Measurements from ENCODE around the gene CAMTA1. TPM values are rescaled to one million over a fixed set of nuclear protein-coding genes. Genes with fewer than 3 reads are reported as not detected.

The CAMTA1 gene
- total RNA-seq, 1 experiment from 2014 or later, result 50.3 TPM

DNA sequence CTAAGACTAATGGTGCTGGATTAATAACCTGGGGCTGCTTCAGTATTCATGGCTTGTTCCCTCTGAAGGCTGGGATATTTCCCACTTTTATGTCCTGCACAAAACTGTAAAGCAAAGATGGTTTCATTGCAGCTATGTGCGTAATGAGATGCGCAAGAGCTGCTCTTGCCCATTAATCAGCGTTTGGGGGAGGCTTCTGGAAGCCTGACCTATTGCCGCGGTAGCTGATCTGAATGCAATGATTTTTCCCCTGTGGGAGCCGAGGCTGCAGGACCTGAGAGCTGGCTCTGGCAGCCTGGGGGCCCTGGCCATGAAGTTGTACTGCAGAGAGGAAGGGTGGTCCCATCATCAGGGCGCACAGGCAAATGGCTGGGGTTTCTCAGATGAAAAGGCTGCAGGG, 239.8 kb downstream of the CAMTA1 start:
- TF ChIP-seq, protein P1, sequence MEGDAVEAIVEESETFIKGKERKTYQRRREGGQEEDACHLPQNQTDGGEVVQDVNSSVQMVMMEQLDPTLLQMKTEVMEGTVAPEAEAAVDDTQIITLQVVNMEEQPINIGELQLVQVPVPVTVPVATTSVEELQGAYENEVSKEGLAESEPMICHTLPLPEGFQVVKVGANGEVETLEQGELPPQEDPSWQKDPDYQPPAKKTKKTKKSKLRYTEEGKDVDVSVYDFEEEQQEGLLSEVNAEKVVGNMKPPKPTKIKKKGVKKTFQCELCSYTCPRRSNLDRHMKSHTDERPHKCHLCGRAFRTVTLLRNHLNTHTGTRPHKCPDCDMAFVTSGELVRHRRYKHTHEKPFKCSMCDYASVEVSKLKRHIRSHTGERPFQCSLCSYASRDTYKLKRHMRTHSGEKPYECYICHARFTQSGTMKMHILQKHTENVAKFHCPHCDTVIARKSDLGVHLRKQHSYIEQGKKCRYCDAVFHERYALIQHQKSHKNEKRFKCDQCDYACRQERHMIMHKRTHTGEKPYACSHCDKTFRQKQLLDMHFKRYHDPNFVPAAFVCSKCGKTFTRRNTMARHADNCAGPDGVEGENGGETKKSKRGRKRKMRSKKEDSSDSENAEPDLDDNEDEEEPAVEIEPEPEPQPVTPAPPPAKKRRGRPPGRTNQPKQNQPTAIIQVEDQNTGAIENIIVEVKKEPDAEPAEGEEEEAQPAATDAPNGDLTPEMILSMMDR (IDR thresholded peaks at IDR 0.05; ENCODE audit: unreplicated experiment), result no peak
- Mint-ChIP-seq H3K27me3 (ENCODE audit: unreplicated experiment) (peaks cover 43% of the 10 kb centered on the region), H3K9me3 (ENCODE audit: low read depth, unreplicated experiment) (no peaks in the 10 kb centered on the region), H3K27ac (ENCODE audit: unreplicated experiment) (no peak overlapping the region), H3K4me1 (ENCODE audit: low read depth, unreplicated experiment) (no peaks in the 10 kb centered on the region), H3K36me3 (ENCODE audit: insufficient read depth, unreplicated experiment) (no peaks in the 10 kb centered on the region), H3K4me3 (ENCODE audit: low read depth, unreplicated experiment) (no peak overlapping the region)
- intact Hi-C loops (cut with micrococcal nuclease; ENCODE audit: unreplicated experiment), result no loop called here
- no TSS peak for BruUV-seq (replicated peaks)
- CTCF ChIA-PET, result no interaction called here
- no peak for DNase-seq

DNA sequence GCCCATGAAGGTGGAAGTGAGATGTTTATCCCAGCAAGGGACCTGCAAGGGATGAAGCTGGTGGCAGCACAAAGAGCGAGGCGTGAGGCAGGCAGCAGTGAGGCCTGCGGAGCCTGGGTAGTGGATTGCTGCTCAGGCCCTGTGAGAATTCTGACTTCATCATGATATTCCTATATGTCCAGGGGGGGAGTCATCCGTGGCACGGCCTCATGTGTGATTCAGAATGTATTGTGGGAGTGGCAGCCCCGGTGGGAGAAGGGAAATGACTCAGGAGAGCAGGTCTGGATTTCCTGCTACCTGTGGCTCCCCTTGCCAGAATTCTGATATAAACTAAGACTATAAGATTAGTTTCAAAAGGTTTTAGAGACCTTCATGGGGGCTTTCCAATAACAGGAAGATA, 240.9 kb downstream of the CAMTA1 start:
- TF ChIP-seq, protein P1 (IDR thresholded peaks at IDR 0.05; ENCODE audit: unreplicated experiment), result no peak
- Mint-ChIP-seq H3K9me3 (ENCODE audit: low read depth, unreplicated experiment) (no peaks in the 10 kb centered on the region), H3K27ac (ENCODE audit: unreplicated experiment) (no peak overlapping the region), H3K27me3 (ENCODE audit: unreplicated experiment) (peaks cover 36% of the 10 kb centered on the region), H3K36me3 (ENCODE audit: insufficient read depth, unreplicated experiment) (no peaks in the 10 kb centered on the region), H3K4me3 (ENCODE audit: low read depth, unreplicated experiment) (no peak overlapping the region), H3K4me1 (ENCODE audit: low read depth, unreplicated experiment) (no peaks in the 10 kb centered on the region)
- CTCF ChIA-PET, result interaction anchor here (0.7 kb wide), 1 partner anchor 9 kb away, joined by 3 read pairs; no protein-coding TSS in a partner anchor
- BruUV-seq (replicated peaks), result no TSS peak
- intact Hi-C loops (cut with micrococcal nuclease; ENCODE audit: unreplicated experiment), result no loop called here
- no peak for DNase-seq

DNA sequence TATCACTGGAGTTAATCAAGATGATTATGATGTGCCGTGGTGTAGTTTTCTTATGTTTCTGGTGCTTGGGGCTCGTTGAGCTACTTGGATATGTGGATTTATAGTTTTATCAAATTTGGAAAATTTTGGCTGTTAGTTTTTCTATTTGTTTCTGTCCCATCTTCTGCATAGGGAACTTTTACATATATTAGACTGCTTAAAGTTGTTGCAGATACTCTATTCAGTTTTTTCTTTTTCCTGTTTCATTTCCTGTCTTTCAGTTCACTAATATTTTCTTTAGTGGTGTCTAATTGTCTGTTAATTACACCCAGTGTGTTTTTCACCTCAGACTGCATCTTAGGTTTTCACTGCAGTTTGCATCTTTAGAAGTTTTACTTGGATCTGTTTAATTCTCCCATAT, 247.7 kb downstream of the CAMTA1 start:
- BruUV-seq (replicated peaks), result no TSS peak
- TF ChIP-seq, protein P1 (IDR thresholded peaks at IDR 0.05; ENCODE audit: unreplicated experiment), result no peak
- no peak overlapping the region for H3K27ac Mint-ChIP-seq (ENCODE audit: unreplicated experiment)
- no peaks in the 10 kb centered on the region for H3K36me3 Mint-ChIP-seq (ENCODE audit: insufficient read depth, unreplicated experiment)
- CTCF ChIA-PET, result no interaction called here
- H3K4me3 Mint-ChIP-seq (ENCODE audit: low read depth, unreplicated experiment), result no peak overlapping the region
- intact Hi-C loops (cut with micrococcal nuclease; ENCODE audit: unreplicated experiment), result no loop called here
- no peak for DNase-seq
- peaks cover 15% of the 10 kb centered on the region for H3K27me3 Mint-ChIP-seq (ENCODE audit: unreplicated experiment)
- peaks cover 2% of the 10 kb centered on the region for H3K9me3 Mint-ChIP-seq (ENCODE audit: low read depth, unreplicated experiment)
- H3K4me1 Mint-ChIP-seq (ENCODE audit: low read depth, unreplicated experiment), result no peaks in the 10 kb centered on the region

DNA sequence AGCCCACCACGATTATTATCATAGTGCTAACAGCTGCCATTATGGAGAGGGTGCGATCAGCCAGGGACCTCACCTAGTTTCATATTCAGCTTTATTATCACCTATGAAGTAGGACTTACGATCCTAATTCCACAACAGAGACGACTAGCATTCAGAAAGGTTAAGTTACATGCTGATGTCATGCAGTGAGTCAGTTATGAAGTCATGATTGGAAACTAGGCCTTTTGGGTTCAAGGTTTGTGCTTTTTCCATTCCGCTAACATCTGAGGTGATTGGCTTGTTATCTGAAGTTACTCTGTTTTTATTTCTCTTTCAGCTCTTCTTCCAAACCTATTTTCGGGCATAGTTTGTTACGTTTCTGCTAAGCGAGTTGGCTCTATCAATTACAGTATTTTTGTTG, 251.1 kb downstream of the CAMTA1 start:
- intact Hi-C loops (cut with micrococcal nuclease; ENCODE audit: unreplicated experiment), result no loop called here

More for the DNA sequence above, 251.1 kb downstream of the CAMTA1 start:
- Mint-ChIP-seq H3K36me3 (ENCODE audit: insufficient read depth, unreplicated experiment) (no peaks in the 10 kb centered on the region), H3K4me1 (ENCODE audit: low read depth, unreplicated experiment) (no peaks in the 10 kb centered on the region), H3K27me3 (ENCODE audit: unreplicated experiment) (peaks cover 15% of the 10 kb centered on the region), H3K4me3 (ENCODE audit: low read depth, unreplicated experiment) (no peak overlapping the region), H3K9me3 (ENCODE audit: low read depth, unreplicated experiment) (peaks cover 2% of the 10 kb centered on the region), H3K27ac (ENCODE audit: unreplicated experiment) (no peak overlapping the region)
- DNase-seq, result no peak
- CTCF ChIA-PET, result interaction anchor here (0.6 kb wide), 1 partner anchor 179 kb away, joined by 6 read pairs; no protein-coding TSS in a partner anchor
- TF ChIP-seq, protein P1 (IDR thresholded peaks at IDR 0.05; ENCODE audit: unreplicated experiment), result no peak
- no TSS peak for BruUV-seq (replicated peaks)
